ENCODE data around the gene TC2N.
"Not testable (repeated sequence)": the region's sequence is repeated elsewhere in the genome, so short reads cannot be mapped to it uniquely, and the experiment has no call there.

The TC2N gene

DNA sequence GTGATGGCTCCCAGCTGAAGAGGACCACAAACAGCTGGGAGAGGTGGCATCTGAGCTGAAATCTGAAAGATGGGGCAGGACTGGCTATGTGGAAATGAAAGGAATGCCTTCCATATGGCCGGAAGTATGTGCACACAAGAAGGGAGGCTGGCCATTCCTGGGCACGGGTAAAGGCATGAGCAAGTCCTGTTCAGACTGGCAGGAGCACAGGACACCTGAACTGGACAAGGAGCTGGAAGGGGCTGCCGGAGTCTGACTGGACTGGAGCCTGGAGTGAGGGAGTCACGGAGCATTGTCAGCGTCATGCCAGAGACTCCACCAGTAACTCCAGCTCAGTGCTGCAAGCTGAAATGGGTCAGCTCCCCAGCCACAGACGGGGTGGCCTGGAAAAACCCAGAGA lies 11.9 kb upstream of the TC2N start:
- Mint-ChIP-seq H3K27ac (no peak overlapping the region), H3K9me3 (no peaks in the 10 kb centered on the region), H3K4me1 (ENCODE audit: low read depth) (peaks cover 34% of the 10 kb centered on the region), H3K27me3 (no peaks in the 10 kb centered on the region), H3K36me3 (ENCODE audit: low read depth) (no peaks in the 10 kb centered on the region), H3K4me3 (no peak overlapping the region)

DNA sequence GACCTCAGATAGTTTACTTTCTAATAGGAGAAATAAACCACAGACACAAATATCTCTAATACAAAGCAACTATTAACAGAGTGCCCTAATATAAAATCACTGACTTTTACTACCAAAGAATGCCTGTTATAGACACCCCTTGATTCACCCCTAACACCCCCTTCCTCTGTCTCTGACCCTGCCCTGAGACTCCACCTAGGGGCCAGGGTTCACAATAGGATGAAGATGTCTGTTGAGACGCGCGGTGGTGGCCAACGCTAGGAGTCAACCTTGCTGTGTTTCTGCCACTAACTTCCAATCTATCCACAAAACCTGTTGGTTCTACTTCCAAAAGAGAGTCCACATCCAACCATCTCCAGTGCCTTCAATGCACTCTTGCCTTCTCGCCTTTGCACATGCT lies 10.9 kb upstream of the TC2N start:
- no peak overlapping the region for H3K27ac Mint-ChIP-seq
- no peaks in the 10 kb centered on the region for H3K27me3 Mint-ChIP-seq
- H3K4me3 Mint-ChIP-seq: no peak overlapping the region
- peaks cover 44% of the 10 kb centered on the region for H3K4me1 Mint-ChIP-seq (ENCODE audit: low read depth)
- H3K9me3 Mint-ChIP-seq: no peaks in the 10 kb centered on the region
- no peaks in the 10 kb centered on the region for H3K36me3 Mint-ChIP-seq (ENCODE audit: low read depth)

DNA sequence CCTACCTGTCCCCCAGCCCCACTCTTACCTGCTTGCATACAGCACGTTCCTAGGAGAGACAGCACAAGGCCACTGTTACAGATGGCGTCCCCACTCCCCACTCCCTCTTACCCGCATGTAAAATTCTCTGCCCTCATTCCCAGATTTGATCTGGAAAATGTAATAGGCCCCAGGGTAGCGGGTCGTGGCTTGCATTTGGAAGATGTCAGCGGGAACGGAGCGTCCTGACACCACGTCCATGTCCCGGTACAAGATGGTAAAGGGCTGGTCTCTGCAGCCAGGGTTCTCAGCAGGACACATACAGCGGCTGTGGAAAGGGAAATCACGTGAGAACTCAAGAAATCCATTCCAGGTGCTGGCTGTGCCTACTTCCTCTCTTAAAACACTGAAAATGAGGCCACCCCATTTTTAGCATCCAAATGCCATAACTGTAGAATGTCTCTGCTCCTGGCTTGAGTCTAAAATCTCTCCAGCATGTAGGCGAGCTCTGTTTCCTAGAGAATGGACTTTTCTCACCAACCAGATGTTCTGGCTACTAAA lies 10.1 kb upstream of the TC2N start:
- Mint-ChIP-seq H3K4me1 (ENCODE audit: low read depth) (peaks cover 52% of the 10 kb centered on the region), H3K4me3 (no peak overlapping the region), H3K27ac (no peak overlapping the region), H3K36me3 (ENCODE audit: low read depth) (no peaks in the 10 kb centered on the region), H3K27me3 (no peaks in the 10 kb centered on the region), H3K9me3 (no peaks in the 10 kb centered on the region)

DNA sequence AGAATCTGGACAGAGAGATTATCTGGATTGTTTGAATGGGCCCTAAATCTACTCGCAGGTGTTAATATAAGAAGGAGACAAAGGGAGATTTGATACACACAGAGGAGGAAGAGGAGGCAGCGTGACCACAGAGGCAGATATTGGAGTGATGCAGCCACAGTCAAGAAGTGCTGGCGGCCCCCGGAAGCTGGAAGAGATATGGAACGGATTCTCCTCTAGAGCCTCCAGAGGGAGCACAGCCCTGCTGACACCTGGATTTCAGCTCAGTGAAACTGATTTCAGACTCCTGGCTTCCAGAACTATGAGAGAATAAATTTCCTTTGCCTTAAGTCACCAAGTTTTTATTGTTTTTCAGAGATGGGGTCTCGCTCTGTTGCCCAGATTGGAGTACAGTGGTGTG lies 9.2 kb upstream of the TC2N start:
- Mint-ChIP-seq H3K4me1 (ENCODE audit: low read depth) (peaks cover 61% of the 10 kb centered on the region), H3K4me3 (no peak overlapping the region), H3K27me3 (no peaks in the 10 kb centered on the region), H3K36me3 (ENCODE audit: low read depth) (no peaks in the 10 kb centered on the region), H3K27ac (no peak overlapping the region), H3K9me3 (no peaks in the 10 kb centered on the region)

DNA sequence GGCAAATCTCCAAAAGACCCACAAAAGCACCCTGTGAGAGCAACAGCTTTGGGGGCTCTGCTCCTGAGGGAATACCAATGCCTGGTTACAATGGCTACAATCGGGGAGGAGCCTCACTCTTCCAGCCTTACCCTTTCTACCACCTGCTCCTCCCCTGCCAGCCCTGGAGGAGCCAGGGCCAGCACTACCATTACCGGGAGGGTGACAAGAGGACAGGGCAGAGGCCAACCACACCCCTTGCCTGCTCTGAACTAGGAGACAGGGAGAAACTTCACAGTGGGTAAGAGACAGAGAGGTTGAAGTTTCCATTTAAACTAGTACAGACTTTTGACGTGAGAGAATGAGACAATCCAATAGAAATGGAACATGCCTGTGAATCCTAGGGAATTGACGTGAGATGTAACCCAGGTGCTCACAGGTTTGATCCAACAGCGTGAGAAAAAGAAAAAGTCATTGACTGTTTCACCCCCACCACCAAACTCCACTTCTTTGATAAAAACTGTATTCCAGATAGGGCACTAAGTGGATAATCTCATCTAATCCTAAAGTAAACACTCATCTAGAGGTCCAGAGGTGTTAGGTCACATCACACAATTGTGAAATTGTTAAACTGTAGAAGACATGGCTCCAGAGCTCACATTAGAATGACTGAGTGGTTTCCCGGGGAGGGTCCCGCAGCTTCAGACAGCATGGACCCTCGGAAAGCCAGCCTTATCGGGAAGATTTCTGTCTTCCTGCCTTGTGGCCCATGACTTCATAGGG lies 8.4 kb upstream of the TC2N start:
- H3K27me3 Mint-ChIP-seq: no peaks in the 10 kb centered on the region
- no peaks in the 10 kb centered on the region for H3K9me3 Mint-ChIP-seq
- no peaks in the 10 kb centered on the region for H3K36me3 Mint-ChIP-seq (ENCODE audit: low read depth)
- no peak overlapping the region for H3K4me3 Mint-ChIP-seq
- peaks cover 61% of the 10 kb centered on the region for H3K4me1 Mint-ChIP-seq (ENCODE audit: low read depth)
- no peak overlapping the region for H3K27ac Mint-ChIP-seq

DNA sequence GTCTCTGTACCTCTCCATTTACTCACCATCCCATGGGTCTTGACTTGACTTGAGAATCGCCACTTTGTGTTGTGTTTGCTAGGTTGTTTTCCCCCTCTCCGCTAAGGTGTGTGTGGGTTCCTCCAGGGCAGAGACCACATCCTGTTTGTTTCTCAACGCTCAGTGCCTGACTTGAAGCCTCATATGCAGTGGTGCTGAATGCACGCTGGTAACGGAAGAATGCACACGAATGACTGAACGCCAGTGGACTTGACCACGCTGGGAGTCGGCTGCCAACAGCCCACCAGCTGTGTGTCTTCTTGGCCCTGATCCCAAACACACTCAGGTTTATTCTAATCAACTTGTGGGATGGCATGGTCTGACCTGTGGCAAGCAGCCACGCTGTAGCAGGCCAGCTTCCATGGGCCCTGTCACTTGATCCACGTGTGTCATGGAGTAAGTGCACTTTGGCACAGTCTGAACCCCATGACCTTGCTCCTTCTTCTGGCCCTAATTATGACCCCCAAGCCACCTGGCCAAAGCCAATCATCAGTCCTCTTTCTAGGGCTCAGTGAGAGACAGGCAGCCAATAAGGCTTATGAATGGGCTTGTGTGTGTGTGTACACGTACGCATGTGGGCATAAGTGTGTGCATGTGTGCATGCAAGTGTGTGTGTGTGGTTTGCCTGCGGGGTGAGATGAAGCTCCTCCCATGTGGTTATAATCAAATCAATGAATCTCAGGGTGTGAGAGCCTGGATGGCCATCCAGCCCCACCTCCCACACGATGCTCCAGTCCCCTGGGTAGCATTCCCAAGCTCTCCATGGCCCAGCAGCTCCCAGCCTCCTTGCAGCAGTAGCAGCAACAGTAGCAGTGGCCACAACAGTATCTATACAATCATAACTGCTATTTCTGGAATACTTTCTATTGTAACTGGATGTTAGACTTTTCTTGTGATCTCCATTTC lies 6.4 kb upstream of the TC2N start:
- H3K27me3 Mint-ChIP-seq: no peaks in the 10 kb centered on the region
- H3K27ac Mint-ChIP-seq: peak overlapping the region; percentile 88
- H3K9me3 Mint-ChIP-seq: no peaks in the 10 kb centered on the region
- H3K4me3 Mint-ChIP-seq: peak overlapping the region; percentile 57
- no peaks in the 10 kb centered on the region for H3K36me3 Mint-ChIP-seq (ENCODE audit: low read depth)
- peaks cover 72% of the 10 kb centered on the region for H3K4me1 Mint-ChIP-seq (ENCODE audit: low read depth)

DNA sequence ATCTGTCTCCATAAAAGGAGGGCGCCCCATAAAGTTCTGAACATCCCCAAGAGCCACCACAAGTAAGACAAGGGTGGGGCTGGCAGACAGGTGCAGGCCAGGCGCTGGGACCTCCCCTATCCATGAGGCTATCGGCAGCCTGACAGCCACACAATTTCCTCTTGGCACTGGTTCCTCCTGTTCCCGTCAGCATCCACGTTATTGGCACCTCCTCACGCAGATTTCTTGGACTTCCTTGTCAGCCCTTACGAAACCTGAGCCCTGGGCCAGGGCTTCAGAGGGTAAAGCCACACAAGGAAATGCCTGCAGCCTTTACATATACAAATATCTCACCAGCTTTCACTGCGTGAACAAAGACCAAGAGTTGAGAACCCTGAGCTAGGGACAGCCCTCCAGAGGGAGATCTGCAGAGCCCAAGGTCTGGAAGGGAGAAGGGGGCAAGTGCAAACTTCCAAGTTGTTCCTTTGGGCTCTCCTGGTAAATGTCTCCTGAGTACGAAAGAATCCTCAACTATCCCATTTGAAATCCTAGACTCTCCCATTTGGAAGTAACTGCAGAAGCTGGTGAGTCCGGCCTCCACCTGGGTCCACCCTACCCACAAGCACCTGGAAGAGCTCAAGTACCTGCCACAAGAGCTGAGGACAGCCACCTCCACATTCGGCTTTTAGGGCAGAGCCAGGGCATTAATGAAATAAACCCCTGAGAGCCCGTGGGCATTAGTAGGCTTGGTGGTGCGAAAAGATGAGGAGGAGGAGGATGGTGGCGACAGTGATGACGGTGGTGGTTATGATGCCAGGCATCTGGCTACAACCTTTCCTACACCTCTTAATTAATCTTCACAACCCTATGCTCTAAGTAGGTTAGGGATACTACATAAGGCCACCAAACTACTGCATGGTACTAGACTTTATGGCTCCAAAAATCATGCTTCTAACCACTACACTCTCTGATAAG lies 5.5 kb upstream of the TC2N start:
- H3K27ac Mint-ChIP-seq: peak overlapping the region; percentile 88
- H3K4me1 Mint-ChIP-seq (ENCODE audit: low read depth): peaks cover 80% of the 10 kb centered on the region
- peak overlapping the region; percentile 57 for H3K4me3 Mint-ChIP-seq
- H3K9me3 Mint-ChIP-seq: no peaks in the 10 kb centered on the region
- H3K36me3 Mint-ChIP-seq (ENCODE audit: low read depth): no peaks in the 10 kb centered on the region
- no peaks in the 10 kb centered on the region for H3K27me3 Mint-ChIP-seq

DNA sequence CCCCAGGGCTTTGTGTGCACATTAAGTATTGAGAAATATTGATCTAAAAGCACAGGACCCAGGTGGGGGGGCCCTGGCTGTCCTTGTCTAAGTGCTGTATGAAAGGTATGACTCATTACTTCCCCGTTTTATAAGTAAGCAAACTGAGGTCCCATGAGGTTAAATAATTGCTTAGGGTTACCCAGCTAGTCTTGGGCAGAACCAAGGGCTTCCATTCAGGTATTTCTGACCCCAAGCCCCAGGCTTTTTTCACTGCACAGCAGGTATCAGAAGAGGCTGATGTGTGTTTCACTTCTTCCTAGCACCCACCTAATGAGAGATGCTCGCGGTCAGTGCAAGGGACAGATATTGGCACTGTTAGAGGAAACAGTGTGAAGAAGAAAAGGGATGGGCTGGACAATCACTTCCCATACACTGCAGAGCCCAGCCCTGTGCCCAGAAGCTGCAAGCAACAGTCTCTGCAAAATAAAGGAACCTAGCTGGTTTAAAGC lies 4.7 kb upstream of the TC2N start:
- H3K4me3 Mint-ChIP-seq: peak overlapping the region; percentile 57
- no peaks in the 10 kb centered on the region for H3K36me3 Mint-ChIP-seq (ENCODE audit: low read depth)
- H3K9me3 Mint-ChIP-seq: no peaks in the 10 kb centered on the region
- H3K27me3 Mint-ChIP-seq: no peaks in the 10 kb centered on the region
- H3K27ac Mint-ChIP-seq: peak overlapping the region; percentile 52
- H3K4me1 Mint-ChIP-seq (ENCODE audit: low read depth): peaks cover 88% of the 10 kb centered on the region

DNA sequence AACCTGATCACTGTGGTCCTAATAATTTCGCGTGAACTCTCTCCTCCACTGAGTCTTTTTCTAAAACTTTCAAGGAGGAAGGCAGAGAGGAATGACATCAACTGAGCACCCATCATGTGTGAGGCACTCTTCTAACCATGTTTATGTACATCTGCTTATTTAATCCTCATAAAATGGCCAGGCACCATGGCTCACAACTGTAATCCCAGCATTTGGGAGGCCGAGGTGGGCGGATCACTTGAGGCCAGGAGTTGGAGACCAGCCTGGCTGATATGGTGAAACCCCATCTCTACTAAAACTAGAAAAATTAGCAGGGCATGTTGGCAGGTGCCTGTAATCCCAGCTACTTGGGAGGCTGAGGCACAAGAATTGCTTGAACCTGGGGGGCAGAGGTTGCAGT lies 4.1 kb upstream of the TC2N start:
- H3K36me3 Mint-ChIP-seq (ENCODE audit: low read depth); H3K27ac Mint-ChIP-seq; H3K4me3 Mint-ChIP-seq; H3K9me3 Mint-ChIP-seq; H3K27me3 Mint-ChIP-seq: not testable (repeated sequence)
- peaks cover 93% of the 10 kb centered on the region for H3K4me1 Mint-ChIP-seq (ENCODE audit: low read depth)

DNA sequence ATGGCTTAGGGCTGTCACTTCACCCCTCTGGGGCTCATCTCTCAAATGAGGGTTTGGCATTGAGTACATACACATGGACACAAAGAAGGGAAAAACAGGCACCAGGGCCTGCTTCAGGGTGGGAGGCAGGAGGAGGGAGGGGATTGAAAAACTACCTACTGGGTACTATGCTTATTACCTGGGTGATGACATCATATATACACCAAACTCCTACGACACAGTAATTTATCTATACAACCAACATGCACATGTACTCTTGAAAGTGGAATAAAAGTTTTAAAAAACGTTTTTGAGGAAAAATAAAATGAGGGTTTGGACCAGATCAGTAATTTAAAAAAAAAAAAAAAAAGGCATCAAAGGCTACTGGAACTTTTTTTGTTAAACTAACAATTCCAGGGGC lies 3.6 kb upstream of the TC2N start:
- no peaks in the 10 kb centered on the region for H3K27me3 Mint-ChIP-seq
- peak overlapping the region; percentile 82 for H3K27ac Mint-ChIP-seq
- H3K4me1 Mint-ChIP-seq (ENCODE audit: low read depth): peaks cover 96% of the 10 kb centered on the region
- peak overlapping the region; percentile 73 for H3K4me3 Mint-ChIP-seq
- no peaks in the 10 kb centered on the region for H3K36me3 Mint-ChIP-seq (ENCODE audit: low read depth)
- H3K9me3 Mint-ChIP-seq: no peaks in the 10 kb centered on the region

DNA sequence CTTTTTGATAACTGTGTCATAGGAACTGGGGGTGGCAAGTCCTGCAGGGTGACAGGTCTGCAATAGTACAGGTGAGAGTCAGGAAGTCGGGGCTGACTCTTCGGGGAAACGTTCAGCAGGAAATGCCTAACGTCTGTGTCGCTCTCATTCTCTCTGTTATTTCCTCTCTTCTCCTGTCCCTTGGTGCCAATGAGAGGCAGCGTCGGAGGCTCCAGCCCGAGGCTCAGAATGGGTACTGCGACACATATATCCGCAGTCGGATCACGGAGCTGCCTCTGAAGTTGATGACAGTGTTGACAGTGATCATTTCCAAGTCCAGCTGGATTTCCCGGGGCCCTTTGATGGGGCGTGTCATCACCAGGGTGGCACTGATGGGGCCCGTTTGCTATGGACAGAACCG lies 2.7 kb upstream of the TC2N start:
- no peaks in the 10 kb centered on the region for H3K27me3 Mint-ChIP-seq
- H3K27ac Mint-ChIP-seq: peak overlapping the region; percentile 82
- H3K4me3 Mint-ChIP-seq: peak overlapping the region; percentile 73
- no peaks in the 10 kb centered on the region for H3K36me3 Mint-ChIP-seq (ENCODE audit: low read depth)
- no peaks in the 10 kb centered on the region for H3K9me3 Mint-ChIP-seq
- peaks cover 97% of the 10 kb centered on the region for H3K4me1 Mint-ChIP-seq (ENCODE audit: low read depth)

DNA sequence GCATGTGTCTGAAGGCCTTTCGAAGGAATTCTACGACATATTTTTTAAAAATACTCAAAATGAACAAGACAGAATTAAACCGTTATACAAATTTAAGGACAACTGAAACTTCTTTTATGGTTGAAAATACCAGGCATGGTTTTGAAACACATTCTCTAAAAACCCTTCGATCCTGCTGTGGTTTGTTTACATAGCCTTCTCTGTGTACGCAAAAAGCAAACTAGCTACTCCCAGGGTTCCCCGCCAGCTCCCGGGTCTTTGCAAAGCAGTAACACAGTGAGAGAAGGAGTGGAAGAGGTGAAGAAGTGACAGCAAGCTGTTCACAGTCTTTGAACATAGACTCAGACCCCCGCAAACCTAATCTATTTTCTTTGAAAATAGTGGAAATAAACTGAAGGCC lies 2.2 kb upstream of the TC2N start:
- no peaks in the 10 kb centered on the region for H3K27me3 Mint-ChIP-seq
- peak overlapping the region; percentile 82 for H3K27ac Mint-ChIP-seq
- H3K9me3 Mint-ChIP-seq: no peaks in the 10 kb centered on the region
- H3K4me1 Mint-ChIP-seq (ENCODE audit: low read depth): peaks cover 97% of the 10 kb centered on the region
- H3K36me3 Mint-ChIP-seq (ENCODE audit: low read depth): no peaks in the 10 kb centered on the region
- peak overlapping the region; percentile 73 for H3K4me3 Mint-ChIP-seq

DNA sequence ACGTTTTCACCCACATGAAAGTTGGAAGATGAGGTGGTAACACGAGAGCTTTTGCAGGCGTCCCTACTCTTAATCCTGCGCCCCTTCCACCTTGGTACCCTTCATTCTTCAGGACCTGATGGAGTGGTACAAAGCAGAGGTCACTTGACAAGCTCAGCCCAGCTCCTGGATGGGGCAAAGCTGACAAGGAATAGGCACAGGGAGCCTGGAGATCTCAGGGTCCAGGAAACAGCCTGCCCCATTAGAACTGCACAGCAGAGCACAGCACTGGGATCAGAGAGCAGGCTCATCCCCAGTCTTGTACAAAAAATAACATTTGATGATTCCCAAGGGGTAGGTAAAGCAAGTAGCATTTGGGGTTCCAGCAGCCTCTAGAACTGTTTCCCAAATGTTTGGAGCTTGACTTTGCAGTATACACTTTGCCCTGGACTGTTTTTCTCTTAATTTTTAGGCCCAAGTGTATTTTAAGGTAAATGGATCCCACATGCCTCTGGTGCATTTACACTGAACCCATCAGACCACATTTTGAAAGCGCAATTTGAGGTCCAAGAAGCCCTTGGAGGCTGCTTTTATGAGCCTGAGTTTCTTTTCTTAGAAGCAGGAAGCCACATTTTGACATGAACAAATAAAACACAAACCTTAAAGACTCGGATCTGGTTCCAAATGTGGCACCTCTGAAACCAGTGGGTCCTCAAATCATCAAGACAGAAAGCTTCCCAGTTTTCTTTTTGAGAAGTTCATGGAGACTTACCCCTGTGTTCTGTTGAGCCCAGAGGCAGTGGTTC lies 633 bp downstream of the TC2N start:
- H3K4me3 Mint-ChIP-seq: peak overlapping the region; percentile 84
- no peaks in the 10 kb centered on the region for H3K9me3 Mint-ChIP-seq
- H3K4me1 Mint-ChIP-seq (ENCODE audit: low read depth): peaks cover 96% of the 10 kb centered on the region
- H3K36me3 Mint-ChIP-seq (ENCODE audit: low read depth): peaks cover 5% of the 10 kb centered on the region
- H3K27me3 Mint-ChIP-seq: no peaks in the 10 kb centered on the region
- H3K27ac Mint-ChIP-seq: peak overlapping the region; percentile 83

DNA sequence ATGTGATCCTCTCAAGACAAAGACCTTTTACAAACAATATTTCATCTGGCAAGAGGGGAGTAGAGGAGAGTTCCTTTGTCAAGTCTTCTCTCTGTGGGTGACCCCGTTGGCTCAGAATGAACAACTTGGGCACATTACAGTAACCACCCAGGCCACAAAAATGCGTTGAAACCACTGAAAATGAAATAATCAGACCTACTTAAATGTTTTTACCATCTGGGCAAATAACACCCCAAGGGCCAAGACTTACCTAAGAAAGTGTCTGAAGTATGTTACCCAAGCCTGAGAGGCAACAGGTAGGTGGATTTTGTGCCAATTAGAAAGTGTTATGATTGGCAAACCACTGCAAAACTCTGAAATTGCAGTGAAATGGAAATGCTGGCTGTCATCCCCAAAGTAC lies 1.3 kb downstream of the TC2N start:
- Mint-ChIP-seq H3K27me3 (no peaks in the 10 kb centered on the region), H3K36me3 (ENCODE audit: low read depth) (peaks cover 5% of the 10 kb centered on the region), H3K9me3 (no peaks in the 10 kb centered on the region), H3K4me1 (ENCODE audit: low read depth) (peaks cover 96% of the 10 kb centered on the region), H3K4me3 (peak overlapping the region; percentile 84), H3K27ac (peak overlapping the region; percentile 83)

Measured in stimulated activated naive CD8-positive, alpha-beta T cell treated with anti-CD3 and anti-CD28 coated beads, Interleukin-15, Interleukin-2, amounts not matched to agents 100 ng/mL and 50 ng/mL, for 24 hours (primary cell).